Duodenal mucosa (tissue), 2 donors: Measurements from ENCODE around the gene SLC6A2.

Experiments
- H3K27ac ChIP-seq: one replicate; pipeline ENCODE4 v1.7.0; 2013; ENCODE audit warnings: low read depth, low read length
- H3K27me3 ChIP-seq, 2 donors: one replicate each; pipeline ENCODE4 v1.7.0; 2013; ENCODE audit warnings: low read length in 2 of 2, control low read depth in 1 of 2; ENCODE audit not compliant: insufficient read depth in 2 of 2, control insufficient read depth in 1 of 2
- H3K36me3 ChIP-seq, 2 donors: one replicate each; pipeline ENCODE4 v1.7.0; 2013; ENCODE audit warnings: low read length in 2 of 2, control low read depth in 1 of 2; ENCODE audit not compliant: insufficient read depth in 2 of 2, control insufficient read depth in 1 of 2
- H3K4me1 ChIP-seq, 2 donors: one replicate each; pipeline ENCODE4 v1.7.0; 2013; ENCODE audit warnings: low read length in 2 of 2, control low read depth in 1 of 2; ENCODE audit not compliant: insufficient read depth in 2 of 2, control insufficient read depth in 1 of 2
- H3K4me3 ChIP-seq, 2 donors: one replicate each; pipeline ENCODE4 v1.7.0; 2013; ENCODE audit warnings: low read length in 2 of 2, low read depth in 1 of 2
- H3K9ac ChIP-seq, 2 donors: one replicate each; pipeline ENCODE4 v1.7.0; 2013; ENCODE audit warnings: low read length in 2 of 2, low read depth in 1 of 2
- H3K9me3 ChIP-seq, 2 donors: one replicate each; pipeline ENCODE4 v1.7.0; 2013; ENCODE audit warnings: low read length in 2 of 2, control low read depth in 1 of 2; ENCODE audit not compliant: control insufficient read depth in 1 of 2

SLC6A2 gene

GRCh38 chr16:55706739-55707384 lies 51.1 kb downstream of the SLC6A2 start:
- Histone ChIP-seq H3K27ac (no peak overlapping the region), H3K4me1 (no peaks in the 10 kb centered on the region), H3K36me3 (no peaks in the 10 kb centered on the region)

DNA sequence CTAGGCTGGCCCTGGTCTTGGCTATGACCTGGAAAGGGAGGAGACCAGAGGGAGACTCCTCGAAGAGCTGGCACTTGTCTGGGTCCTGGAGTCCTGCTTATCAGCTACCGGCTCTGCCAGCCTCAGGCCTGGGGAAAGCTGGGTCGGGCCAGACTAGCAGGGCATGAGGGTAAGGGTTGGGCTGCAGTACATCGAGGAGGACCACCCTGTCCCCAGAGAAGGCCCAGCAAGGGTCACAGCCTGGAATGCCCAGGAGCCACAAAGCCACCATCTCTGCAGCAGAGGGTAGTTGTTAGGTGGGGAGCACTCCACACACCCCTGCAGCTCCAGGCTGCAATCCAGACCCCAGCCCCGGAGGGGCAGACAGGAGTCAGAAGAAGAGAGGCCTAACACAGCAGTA lies 54.0 kb downstream of the SLC6A2 start:
- Histone ChIP-seq H3K4me1 (no peaks in the 10 kb centered on the region), H3K4me3 (no peak overlapping the region), H3K36me3 (no peaks in the 10 kb centered on the region), H3K27me3 (no peaks in the 10 kb centered on the region), H3K9ac (no peak overlapping the region), H3K9me3 (no peaks in the 10 kb centered on the region), H3K27ac (no peak overlapping the region)

More at GRCh38 chr16:55706739-55707384, 51.1 kb downstream of the SLC6A2 start:
- H3K27me3 ChIP-seq, result peaks cover 0 to 4% of the 10 kb centered on the region in 2 donors
- no peak overlapping the region for H3K9ac ChIP-seq
- H3K9me3 ChIP-seq, result no peaks in the 10 kb centered on the region
- H3K4me3 ChIP-seq, result no peak overlapping the region

DNA sequence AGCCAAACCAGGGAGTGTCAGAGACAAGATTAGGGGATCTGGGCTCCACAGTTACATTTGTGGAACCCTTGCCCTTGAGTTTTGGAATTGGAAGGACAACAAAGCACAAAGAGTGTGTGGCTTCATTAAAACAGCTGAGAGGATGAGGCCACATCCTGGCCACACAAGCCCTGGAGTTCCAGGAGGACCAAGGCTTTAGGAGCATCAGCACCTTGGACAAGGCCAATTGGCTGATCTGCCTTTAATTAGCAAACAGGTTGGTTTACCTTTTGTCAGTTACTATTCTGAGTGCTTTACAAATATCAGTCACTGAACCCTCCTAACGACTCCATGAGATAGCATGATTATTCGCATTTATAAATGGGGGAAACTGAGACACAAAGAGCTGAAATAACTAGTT lies 54.7 kb downstream of the SLC6A2 start:
- H3K4me1 ChIP-seq, result no peaks in the 10 kb centered on the region

GRCh38 chr16:55711959-55712876 lies 56.4 kb downstream of the SLC6A2 start:
- Histone ChIP-seq H3K9ac (no peak overlapping the region), H3K9me3 (no peaks in the 10 kb centered on the region), H3K36me3 (no peaks in the 10 kb centered on the region), H3K27me3 (no peaks in the 10 kb centered on the region), H3K27ac (no peak overlapping the region), H3K4me1 (no peaks in the 10 kb centered on the region), H3K4me3 (no peak overlapping the region)

More for the DNA sequence above, 54.7 kb downstream of the SLC6A2 start:
- H3K27ac ChIP-seq, result no peak overlapping the region
- H3K4me3 ChIP-seq, result no peak overlapping the region
- no peaks in the 10 kb centered on the region for H3K36me3 ChIP-seq
- H3K9me3 ChIP-seq, result no peaks in the 10 kb centered on the region
- H3K9ac ChIP-seq, result no peak overlapping the region
- no peaks in the 10 kb centered on the region for H3K27me3 ChIP-seq

DNA sequence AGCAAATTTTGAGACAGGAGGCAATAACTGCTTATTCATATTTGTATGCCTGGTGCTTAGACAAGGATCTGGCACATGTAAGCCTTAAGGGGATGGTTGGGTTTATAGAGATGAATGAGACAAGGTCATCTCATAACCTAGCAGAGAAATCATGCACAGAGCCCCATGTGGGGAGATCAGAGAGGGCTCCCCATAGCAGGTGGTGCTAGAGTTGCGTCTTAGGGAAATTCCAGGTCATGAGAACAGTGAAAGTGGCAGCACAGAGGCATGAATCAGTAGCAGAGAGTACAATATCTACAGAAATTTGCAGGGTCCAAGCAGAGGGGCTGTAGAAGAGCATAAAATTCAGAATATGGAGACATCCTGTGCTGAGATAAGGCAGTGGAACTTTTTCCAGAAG lies 57.3 kb downstream of the SLC6A2 start:
- Histone ChIP-seq H3K4me1 (no peaks in the 10 kb centered on the region), H3K9me3 (no peaks in the 10 kb centered on the region), H3K9ac (no peak overlapping the region), H3K27ac (no peak overlapping the region), H3K4me3 (no peak overlapping the region), H3K27me3 (no peaks in the 10 kb centered on the region), H3K36me3 (no peaks in the 10 kb centered on the region)

GRCh38 chr16:55717326-55717725 lies 61.5 kb downstream of the SLC6A2 start:
- H3K9ac ChIP-seq, result no peak overlapping the region
- no peak overlapping the region for H3K27ac ChIP-seq
- H3K9me3 ChIP-seq, result no peaks in the 10 kb centered on the region
- no peaks in the 10 kb centered on the region for H3K36me3 ChIP-seq
- H3K4me1 ChIP-seq, result no peaks in the 10 kb centered on the region
- no peak overlapping the region for H3K4me3 ChIP-seq
- H3K27me3 ChIP-seq, result no peaks in the 10 kb centered on the region

DNA sequence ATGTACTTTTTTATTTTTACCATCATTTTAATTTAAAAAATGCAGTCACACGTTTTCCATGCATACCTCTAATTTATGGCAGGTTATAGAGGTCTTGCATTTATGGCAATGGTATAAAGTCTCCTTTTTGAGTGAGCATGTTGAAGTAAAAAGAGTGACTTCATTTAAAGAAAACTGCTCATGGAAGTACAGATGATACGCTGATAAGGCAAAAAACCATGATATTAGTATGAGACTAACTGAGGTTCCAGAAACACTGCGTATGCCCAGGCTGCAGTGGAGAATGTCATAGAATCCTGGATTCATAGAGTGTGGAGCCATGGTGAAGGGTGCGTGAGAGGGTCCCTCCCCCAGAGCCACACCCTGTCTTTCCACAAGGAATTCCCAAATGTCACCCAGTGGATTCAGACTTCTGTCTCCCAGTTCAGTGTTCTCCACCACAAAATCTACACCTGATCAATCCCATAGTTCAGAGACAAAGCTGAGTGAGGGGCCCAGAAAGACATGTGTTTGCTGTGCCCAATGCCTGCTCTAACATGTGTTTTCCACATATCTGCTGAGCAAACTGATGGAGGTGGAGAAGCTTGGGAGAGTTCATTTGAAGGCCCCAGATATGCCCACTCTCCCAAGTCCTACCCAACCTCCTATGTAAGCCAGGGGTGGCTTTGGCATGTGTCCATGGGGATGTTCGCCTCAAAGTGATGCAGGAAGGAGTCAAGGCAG lies 69.4 kb downstream of the SLC6A2 start:
- Histone ChIP-seq H3K36me3 (no peaks in the 10 kb centered on the region), H3K9ac (no peak overlapping the region), H3K9me3 (no peaks in the 10 kb centered on the region), H3K4me3 (no peak overlapping the region), H3K27me3 (no peaks in the 10 kb centered on the region), H3K4me1 (no peaks in the 10 kb centered on the region), H3K27ac (no peak overlapping the region)

GRCh38 chr16:55728797-55729196 lies 73.0 kb downstream of the SLC6A2 start:
- H3K9ac ChIP-seq, result no peak overlapping the region

DNA sequence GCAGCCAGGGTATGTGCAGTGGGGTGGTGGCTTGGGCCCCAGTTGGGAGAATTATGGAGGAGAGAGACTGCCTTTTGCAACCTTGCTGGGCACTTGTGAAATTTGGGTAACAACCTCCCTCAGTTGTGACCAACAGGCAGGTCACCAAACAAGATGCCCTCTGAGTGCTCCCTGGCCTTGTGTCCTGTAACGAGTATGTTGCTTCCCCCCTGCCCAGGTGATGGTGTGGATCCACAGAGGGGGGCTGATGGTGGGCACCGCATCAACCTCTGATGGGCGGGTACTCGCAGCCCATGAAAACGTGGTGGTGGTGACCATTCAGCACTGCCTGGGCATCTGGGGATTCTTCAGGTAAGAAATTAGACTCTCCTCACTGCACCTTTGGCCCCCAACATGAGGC lies 74.3 kb downstream of the SLC6A2 start:
- Histone ChIP-seq H3K27ac (no peak overlapping the region), H3K4me1 (no peaks in the 10 kb centered on the region), H3K4me3 (no peak overlapping the region), H3K9me3 (no peaks in the 10 kb centered on the region), H3K27me3 (no peaks in the 10 kb centered on the region), H3K9ac (no peak overlapping the region), H3K36me3 (no peaks in the 10 kb centered on the region)

More at GRCh38 chr16:55728797-55729196, 73.0 kb downstream of the SLC6A2 start:
- Histone ChIP-seq H3K36me3 (no peaks in the 10 kb centered on the region), H3K4me1 (no peaks in the 10 kb centered on the region), H3K27me3 (no peaks in the 10 kb centered on the region), H3K4me3 (no peak overlapping the region), H3K9me3 (no peaks in the 10 kb centered on the region), H3K27ac (no peak overlapping the region)

DNA sequence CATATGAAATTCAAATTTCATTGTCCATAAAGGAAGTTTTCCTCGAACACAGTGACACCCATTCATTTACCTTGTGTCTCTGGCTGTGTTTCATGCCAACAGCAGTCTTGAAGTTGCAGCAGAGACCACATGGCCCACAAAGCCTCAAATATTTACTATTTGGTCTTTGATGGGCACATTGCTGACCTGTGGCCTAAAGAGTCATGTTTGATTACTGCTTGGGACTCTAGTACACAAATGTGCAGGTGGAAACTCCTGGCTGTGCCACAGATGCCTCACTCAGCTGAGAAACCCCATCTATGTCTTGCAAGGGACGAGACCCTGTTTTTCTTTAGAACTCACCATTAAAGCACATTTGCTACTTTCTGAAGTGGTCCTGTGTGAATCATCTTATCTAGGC lies 76.7 kb downstream of the SLC6A2 start:
- Histone ChIP-seq H3K27ac (no peak overlapping the region), H3K9me3 (no peaks in the 10 kb centered on the region), H3K9ac (no peak overlapping the region), H3K4me3 (no peak overlapping the region), H3K4me1 (no peaks in the 10 kb centered on the region), H3K36me3 (no peaks in the 10 kb centered on the region), H3K27me3 (no peaks in the 10 kb centered on the region)
